ENCODE results near the gene MAPKAP1.

MAPKAP1 gene

GRCh38 chr9:125558453-125559092, 148.4 kb downstream of the MAPKAP1 start:
- peak in 1 of 4 experiments; percentile 7 for DNase-seq

GRCh38 chr9:125556046-125556721, 150.8 kb downstream of the MAPKAP1 start:
- DNase-seq, result no peak

DNA sequence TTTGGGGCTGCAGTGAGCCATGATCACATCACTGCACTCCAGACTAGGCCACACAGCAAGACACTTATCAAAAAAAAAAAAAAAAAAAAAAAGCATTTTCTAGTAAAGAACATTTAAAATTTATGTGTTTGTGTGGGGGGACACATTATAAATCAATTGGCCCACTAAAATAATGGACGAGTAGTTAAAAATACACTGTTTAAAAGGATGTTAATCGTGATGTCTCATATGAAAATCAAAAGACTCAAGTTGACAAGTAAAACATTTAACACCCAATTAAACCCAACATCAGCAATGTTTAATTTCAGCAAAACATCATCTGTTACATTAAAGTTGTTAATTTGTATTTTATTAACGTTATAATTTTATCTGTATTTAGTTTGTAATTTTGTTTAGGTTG, 152.3 kb downstream of the MAPKAP1 start:
- DNase-seq, result no peak

GRCh38 chr9:125551781-125552180, 155.2 kb downstream of the MAPKAP1 start:
- no peak for DNase-seq

DNA sequence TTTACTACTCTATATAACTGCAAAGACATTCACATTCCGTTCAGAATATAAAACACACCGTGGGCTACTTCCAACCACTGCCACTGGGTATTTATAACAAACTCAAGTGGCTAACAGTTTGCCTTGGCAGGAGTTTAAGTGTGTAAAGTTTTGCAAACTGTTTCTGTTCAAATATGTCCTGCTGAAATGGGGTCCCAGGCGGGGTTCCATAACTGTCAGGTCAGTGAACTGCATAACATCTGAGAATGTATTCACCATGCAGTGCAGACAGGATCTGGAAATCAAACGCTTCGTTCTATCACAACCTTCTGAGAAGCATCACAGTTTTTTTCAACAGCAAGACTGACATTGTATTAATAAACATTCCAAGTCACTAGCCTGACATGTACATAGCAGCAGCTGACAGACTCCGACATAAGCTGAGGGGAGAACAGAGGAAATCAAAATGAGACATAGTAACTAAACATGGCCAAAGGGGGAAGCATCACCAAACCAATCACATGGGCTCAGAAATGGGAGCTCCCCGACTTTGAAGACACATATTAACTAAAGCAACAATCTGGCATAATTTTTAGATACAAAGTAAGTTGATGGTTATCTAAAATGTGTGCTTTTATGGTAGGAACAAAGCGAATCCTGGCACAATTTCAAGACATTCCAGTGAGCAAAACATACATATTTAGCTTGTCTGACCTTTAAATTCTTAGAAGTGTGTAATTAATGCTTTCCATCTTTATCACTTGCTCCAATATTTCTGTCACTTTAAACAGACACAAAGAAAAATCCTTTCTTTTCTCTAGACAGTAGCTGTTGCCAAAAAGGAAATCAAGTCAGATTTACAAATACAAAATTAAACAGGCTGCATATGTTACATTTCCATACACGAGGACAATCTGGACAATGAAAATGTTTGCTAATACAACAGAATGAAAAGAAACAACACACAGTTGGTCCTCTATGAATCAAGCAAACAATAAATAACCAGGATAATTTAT, 156.8 kb downstream of the MAPKAP1 start:
- DNase-seq, result no peak

DNA sequence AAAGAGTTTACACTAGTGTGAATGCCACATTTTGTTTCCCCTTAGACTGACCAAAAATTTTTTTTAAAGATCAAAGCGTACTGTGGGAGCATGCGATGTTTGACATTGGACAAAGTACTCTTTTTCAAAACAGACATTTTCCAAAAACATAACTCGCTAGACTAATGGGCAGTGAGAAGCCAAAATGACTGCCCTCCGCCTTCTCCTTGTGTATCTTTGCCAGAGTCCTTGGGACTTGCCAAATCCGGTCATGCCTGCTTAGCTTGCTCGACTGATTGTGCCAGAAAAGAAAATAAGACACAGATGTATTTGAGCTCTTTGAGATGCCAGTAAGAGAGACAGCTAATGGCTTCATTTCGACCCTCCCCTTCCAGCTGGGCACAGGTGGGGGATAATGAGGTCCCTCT, 157.5 kb downstream of the MAPKAP1 start:
- DNase-seq, result no peak

DNA sequence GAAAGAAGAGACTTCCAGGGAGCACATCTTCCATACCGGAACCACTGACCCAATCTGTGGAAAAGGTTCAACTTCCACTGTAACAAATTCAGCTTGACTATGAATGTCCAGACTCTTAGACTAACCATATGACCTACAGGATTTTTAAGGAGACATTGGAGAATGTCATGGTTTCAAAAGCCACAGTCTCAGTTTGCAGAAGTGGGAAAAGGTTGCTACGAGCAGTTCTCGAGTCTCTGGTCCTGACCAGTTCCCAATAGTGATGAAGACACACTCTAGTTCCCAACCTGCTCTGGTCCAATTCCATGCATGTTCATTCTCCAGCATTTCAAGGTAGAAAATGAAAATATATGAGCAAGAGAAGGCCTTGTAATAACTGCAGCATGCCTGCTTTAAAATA, 158.0 kb downstream of the MAPKAP1 start:
- no peak for DNase-seq

DNA sequence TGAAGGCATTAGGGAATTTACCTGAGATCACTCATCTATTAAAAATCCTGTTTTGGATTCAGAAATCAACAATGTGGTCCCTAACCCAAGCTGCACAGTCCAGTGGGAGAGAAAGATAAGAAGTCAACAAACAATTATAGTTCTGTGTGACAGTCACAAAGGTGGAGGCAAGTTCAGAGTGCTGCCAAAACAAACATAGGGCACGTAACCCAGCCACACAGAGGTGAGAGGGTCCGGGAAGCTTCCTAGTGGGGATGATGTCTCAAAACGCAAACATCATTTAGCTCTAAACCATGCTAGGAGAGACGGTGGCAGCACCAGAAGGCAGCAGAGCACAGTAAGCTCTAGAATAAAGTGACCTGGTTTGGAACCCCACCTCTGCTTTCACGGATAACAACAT, 158.9 kb downstream of the MAPKAP1 start:
- no peak for DNase-seq

DNA sequence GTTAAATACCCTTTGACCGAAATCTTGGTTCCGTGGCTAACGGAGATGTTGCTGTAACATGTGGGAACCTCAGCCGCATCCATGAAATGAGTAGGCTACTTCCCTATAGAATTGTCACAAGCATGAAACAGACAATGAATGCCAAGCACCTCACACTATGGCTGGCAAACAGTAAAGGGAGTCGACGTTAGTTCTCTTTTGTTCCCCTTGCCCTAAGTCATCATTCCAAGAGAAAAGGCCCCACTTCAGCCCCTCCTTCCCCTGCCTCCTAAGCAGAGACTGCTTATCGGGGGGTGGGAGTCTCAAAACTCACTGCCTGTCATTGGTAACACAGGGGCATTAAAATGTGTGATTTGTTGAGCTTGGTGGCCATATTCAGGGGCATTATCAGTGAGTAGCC, 159.6 kb downstream of the MAPKAP1 start:
- no peak for DNase-seq

DNA sequence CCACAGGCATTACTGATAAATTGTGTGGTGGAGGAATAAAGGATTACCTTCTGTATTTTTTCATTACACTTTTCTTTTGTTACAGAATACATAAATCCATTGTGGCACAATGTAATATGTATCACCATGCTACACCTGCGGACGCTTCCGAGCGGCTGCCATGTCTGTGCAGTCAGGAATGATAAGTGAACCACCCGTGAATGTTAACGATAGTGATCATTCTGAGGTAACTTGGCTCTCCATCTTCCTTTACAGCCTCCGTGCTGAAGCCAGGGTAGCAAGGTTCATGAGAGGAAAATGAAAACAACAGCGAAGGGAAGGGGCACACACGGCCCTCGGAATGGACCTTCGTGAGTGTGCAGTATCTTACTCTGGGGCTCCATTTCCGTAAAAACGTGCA, 161.2 kb downstream of the MAPKAP1 start:
- DNase-seq, result no peak

- DNase-seq, result no peak
Observed at GRCh38 chr9:125544988-125545651, 161.9 kb downstream of the MAPKAP1 start.

DNA sequence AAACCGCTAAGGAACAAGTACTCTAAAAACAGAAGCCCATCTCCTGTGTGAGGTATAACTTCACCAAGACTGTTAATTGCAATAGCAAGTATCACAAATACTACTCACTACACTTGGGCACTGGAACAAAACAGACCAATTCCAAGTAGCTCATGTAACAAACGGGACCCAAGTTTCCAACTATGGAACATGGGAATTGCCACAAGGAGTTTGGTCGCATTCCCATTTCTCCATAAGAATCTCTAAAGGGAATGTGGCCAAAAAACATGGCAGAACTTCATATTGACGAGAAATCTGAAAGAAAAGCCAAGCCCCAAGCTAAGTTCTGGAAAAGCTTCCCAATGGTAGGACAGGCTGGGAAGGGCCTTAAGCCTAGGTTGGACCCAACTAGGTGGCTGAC, 162.5 kb downstream of the MAPKAP1 start:
- no peak for DNase-seq

DNA sequence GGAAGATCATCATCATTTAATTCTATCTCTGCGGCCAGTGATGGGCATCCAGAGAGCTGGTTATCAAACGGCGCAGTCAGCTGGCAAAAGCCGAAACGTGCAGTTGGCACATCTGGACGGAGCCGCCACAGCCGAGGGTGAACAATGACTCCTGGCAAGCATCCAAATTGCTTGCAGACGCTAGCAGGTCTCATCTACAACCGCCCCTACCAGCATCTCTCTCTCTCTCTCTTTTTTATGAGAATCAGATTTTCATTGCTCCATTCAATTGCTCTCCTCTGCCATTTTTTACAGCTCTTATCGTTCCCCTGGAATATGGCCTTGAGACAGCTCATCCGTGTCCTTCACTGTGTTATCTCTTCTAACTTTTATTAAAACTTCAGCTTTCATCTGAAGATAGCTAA, 165.2 kb downstream of the MAPKAP1 start:
- no peak for DNase-seq

GRCh38 chr9:125540497-125540896, 166.5 kb downstream of the MAPKAP1 start:
- DNase-seq, result no peak

GRCh38 chr9:125538092-125538473, 168.9 kb downstream of the MAPKAP1 start:
- DNase-seq, result no peak

GRCh38 chr9:125537442-125538091, 169.4 kb downstream of the MAPKAP1 start:
- DNase-seq, result no peak

- DNase-seq, result no peak
Observed at GRCh38 chr9:125536776-125537175, 170.2 kb downstream of the MAPKAP1 start.

DNA sequence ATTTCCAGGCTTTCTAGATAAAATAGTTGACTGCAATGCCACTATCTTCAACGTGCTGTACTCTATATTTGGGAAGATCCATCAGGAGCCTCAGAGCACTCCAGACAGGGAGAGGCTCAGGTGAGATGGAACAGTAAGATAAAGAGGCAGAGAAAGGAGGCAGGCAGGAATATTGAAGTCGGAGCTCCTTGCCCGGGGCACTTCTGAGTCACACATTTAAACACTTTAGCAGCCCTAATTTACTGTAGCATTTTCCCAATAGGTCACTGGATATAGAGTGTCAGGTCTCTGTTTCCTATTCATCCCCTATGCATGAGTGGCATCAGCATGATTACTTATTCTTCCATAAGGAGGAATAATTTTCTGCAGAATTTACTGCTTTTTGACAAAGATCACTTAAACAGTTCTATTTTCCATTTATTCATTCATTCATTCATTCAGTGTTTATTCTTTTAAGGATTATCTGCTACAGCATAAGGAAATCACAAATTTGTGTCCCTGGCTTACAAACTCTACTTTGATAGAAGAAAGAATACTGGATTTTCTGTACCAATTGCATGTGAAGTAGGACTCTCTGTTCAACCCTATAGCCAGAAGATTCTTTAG, 170.7 kb downstream of the MAPKAP1 start:
- DNase-seq, result no peak

- no peak for DNase-seq
Observed at GRCh38 chr9:125534971-125535701, 171.9 kb downstream of the MAPKAP1 start.

DNA sequence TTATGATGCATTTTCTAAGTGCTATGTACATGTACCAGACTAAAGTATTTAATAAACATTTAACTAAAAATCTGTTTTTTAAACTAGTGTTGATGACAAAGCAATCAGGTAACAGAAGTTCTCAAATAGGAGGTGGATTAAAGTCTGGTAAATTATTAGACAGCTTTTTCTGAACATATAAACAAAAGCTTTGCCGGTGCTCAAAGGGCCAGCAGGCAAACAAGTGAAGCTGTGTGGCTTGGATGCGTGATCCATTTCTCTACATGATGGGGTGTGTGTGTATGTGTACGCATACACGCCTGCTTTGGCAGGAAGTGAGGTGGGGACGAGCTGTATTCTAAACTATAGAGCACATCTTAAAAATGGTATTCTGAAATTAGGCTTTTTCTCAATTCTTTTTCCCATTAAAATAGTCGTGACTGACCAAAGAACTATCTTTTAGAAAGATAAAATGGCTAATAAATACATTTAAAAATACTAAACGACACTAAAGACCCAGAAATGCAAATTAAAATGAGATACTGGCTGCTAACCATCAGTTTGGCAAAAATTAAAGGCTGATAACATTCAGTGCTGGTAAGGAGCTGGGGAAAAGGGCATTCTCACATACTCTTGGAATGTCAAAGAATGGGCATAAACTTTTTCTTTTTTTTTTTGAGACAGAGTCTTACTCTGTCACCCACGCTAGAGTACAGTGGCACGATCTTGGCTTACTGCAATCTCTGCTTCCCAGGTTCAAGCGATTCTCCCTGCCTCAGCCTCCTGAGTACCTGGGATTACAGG, 174.0 kb downstream of the MAPKAP1 start:
- DNase-seq, result no peak

DNA sequence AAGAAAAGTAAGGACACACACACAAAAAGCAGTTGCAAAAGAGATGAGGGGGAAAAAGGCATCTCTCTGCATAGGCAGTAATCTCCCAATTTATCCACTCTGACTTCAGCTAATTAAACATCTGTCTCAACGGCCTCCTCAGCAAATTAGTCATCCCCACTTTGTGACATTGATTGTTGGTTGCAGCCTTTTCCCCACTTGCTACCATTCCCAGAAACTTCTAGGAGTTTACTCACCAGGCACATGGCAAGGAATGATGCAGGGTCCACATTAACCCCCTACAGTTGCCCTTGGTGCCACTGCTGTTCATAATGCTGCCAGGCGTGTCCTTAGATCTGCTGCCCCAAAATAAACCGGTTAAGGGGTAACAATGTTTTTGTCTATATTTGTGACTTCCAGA, 174.6 kb downstream of the MAPKAP1 start:
- DNase-seq, result no peak
